HL-60 (cell line): ENCODE measurements around the gene ZNF26.

Experiments used
- GABPA ChIP-seq: IDR thresholded peaks from 2 replicates; pipeline ENCODE4 v1.6.1; 2012; ENCODE audit warnings: low read depth
- SPI1 ChIP-seq: IDR thresholded peaks from 2 replicates; pipeline ENCODE4 v1.6.1; 2012; ENCODE audit warnings: low read depth, mild to moderate bottlenecking, borderline replicate concordance
- TF ChIP-seq, protein P1 (sequence below): IDR thresholded peaks from one replicate; pipeline ENCODE4 v1.5.1; 2011; ENCODE audit warnings: low read length, control low read depth, inconsistent platforms; ENCODE audit not compliant: insufficient read depth

DNA sequence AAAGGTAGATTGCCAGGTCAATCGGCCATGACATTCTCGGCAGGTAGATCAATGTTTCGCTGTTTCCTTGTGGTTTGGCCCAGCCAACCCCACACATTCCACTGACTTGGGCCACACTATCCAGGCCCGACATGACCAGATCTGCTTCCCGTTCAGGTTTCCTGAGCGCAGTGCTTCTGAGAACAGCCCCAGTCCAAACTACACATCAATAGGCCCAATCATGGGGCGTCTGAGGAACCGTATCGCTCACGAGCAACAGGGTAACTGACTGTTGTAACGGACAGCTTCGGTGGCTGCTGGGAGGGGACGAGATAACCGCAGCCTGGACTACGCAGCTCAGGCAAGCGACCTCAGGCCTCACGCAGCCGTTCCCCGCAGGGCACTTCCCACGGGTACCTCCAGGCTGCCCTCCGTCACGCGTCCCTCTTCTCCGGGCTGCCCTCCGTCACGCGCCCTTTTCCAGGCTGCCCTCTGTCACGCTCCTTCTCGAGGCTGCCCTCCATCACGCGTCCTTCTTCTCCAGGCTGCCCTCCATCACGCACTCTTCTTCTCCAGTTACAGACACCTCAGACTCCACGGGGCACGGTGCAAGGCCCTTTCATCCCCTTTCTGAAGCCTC, 44.7 kb upstream of the ZNF26 start:
- TF ChIP-seq, protein P1, sequence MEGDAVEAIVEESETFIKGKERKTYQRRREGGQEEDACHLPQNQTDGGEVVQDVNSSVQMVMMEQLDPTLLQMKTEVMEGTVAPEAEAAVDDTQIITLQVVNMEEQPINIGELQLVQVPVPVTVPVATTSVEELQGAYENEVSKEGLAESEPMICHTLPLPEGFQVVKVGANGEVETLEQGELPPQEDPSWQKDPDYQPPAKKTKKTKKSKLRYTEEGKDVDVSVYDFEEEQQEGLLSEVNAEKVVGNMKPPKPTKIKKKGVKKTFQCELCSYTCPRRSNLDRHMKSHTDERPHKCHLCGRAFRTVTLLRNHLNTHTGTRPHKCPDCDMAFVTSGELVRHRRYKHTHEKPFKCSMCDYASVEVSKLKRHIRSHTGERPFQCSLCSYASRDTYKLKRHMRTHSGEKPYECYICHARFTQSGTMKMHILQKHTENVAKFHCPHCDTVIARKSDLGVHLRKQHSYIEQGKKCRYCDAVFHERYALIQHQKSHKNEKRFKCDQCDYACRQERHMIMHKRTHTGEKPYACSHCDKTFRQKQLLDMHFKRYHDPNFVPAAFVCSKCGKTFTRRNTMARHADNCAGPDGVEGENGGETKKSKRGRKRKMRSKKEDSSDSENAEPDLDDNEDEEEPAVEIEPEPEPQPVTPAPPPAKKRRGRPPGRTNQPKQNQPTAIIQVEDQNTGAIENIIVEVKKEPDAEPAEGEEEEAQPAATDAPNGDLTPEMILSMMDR = no peak
- no peak for TF ChIP-seq GABPA
- TF ChIP-seq SPI1 = no peak
